ENCODE measurements around the gene HLA-DRB5.
"Not testable (repeated sequence)": the region's sequence is repeated elsewhere in the genome, so short reads cannot be mapped to it uniquely, and the experiment has no call there.

The HLA-DRB5 gene

DNA sequence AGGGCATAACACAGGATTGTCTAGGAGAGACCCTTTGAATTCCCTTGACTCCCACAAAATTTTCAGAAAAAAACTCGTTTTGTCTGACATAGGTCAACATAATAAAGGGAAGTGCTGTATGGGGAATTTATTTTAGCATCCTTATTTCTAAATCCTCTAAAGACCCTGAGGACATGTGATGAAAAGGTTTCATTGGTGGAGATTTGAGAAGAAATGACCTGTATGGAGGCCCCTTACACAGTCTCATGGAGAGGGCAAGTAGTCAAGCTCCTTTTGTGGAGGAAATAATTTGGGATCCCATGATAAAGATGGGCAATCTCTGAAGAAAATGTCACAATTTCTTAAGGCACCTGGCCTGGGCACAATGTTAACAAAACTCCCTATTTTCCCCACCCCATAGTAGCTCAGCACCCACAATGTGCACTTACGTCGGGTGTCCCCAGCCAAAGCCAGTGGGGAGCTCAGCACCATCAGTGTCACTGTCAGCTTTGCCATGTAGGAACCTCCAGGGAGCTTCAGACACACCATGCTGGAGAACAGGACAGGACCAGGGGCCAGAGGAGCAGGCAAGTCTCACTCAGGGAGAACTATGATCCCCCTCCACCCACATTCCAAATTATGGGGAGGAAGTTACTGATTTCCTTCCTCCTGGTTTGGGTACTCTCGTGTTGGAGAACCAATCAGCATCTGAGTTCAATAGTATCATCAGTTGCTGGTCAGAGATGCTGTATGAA, at the start of gene HLA-DRB5:
TSS of gene HLA-DRB5 (minus strand) at position 591 of the 734 bp plus-strand sequence. CDS start at position 528, 63 bp downstream.
- intact Hi-C loops (cut with DNase I), result no loop called here
- DNase-seq, result peak in 24 of 42 donors; percentile 0 to 42 (median 8)

DNA sequence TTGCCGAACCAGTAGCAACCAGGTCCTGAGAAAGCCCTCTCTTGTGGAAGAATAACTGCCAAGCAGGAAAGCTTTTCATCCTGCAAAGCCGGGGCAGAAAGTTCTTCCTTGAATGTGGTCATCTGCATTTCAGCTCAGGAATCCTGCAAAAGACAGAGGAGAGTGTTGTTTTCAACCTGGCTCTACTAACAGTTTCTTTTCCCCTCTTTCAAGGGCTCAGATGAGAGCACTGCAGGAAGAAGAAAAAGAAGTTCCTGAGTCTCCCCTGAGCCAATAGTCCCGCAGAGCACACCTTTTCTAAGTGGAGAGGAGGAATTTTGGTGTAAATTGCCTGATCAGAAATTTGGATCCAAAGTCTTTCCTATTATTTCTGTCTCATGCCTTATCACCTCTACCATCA, 48.9 kb upstream of the HLA-DRB5 start:
- no peak for DNase-seq
- intact Hi-C loops (cut with DNase I), result no loop called here

DNA sequence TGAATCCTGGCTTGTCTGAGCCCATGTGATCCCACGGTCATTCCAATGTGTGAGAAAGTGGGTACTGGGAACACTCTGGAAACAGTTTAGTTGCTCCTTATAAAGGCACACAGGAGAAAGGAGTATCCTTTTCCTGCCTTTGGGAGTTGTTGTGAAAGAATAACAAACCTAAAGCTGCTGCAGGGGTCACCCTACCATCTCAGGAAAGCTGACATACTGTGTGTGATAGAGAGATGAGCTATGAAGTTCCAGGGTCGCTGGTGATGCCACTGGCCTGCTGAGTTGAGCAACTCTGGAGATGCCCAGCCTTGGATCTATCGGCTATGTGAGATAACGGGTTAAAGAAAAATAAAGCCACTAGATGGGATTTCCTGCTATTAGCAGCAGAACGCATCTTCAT, 47.4 kb upstream of the HLA-DRB5 start:
- intact Hi-C loops (cut with DNase I), result not testable (repeated sequence)

GRCh38 chr6:32576250-32576649, 46.2 kb upstream of the HLA-DRB5 start:
- DNase-seq, result no peak
- intact Hi-C loops (cut with DNase I), result no loop called here

More for the DNA sequence above, 47.4 kb upstream of the HLA-DRB5 start:
- DNase-seq, result not testable (repeated sequence)

- intact Hi-C loops (cut with DNase I), result no loop called here
Observed at GRCh38 chr6:32570363-32570905, 40.3 kb upstream of the HLA-DRB5 start.

DNA sequence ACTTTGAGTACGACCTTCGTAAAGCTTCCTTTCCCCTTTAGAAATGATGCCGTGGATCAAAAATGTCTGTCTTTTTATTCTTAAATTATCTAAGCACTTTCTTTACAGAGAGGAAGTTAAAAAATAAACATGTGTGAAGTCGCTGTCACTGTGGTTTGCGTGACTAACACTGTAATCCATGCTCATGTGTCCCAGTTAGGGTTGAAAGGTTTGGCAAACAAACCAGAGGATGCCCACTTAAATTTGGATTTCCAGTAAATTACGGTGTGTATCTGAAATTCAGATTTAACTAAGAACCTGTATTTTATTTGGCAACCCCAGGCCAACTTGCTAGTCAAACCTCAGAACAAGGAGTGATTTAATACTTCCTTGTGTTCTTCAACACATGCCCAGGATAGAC, 38.5 kb upstream of the HLA-DRB5 start:
- intact Hi-C loops (cut with DNase I), result no loop called here
- no peak for DNase-seq

More at GRCh38 chr6:32570363-32570905, 40.3 kb upstream of the HLA-DRB5 start:
- DNase-seq, result no peak

- no peak for DNase-seq
- intact Hi-C loops (cut with DNase I), result no loop called here
Observed at GRCh38 chr6:32566957-32567356, 36.9 kb upstream of the HLA-DRB5 start.

GRCh38 chr6:32565511-32565910, 35.4 kb upstream of the HLA-DRB5 start:
- no peak for DNase-seq
- intact Hi-C loops (cut with DNase I), result no loop called here

- DNase-seq, result no peak
- intact Hi-C loops (cut with DNase I), result no loop called here
Observed at GRCh38 chr6:32562940-32563339, 32.9 kb upstream of the HLA-DRB5 start.

DNA sequence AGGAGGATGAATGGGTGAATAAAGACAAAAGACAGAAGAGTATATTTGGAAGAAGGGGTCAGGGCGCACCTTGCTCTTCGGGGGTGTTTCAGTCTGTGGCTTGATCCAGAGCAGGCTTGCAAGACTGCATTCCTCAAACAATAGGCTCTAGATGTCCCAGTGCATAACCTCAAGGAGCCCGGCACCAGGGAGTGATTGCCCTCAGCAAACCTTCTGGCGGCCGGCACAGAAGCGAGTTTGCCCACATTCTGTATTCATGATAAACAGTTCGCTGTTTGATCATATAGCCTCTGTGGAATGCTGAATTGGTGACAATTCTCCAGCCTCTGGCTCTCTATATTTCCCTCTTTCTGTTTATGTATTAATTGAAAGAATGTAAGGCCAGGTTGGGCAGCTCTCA, 29.7 kb upstream of the HLA-DRB5 start:
- DNase-seq, result no peak
- intact Hi-C loops (cut with DNase I), result no loop called here

- intact Hi-C loops (cut with DNase I), result no loop called here
- no peak for DNase-seq
Observed at GRCh38 chr6:32558426-32559057, 28.5 kb upstream of the HLA-DRB5 start.

GRCh38 chr6:32554116-32554965, 24.3 kb upstream of the HLA-DRB5 start:
- no peak for DNase-seq
- intact Hi-C loops (cut with DNase I), result no loop called here

- intact Hi-C loops (cut with DNase I), result no loop called here
- no peak for DNase-seq
Observed at GRCh38 chr6:32553037-32553742, 23.1 kb upstream of the HLA-DRB5 start.

GRCh38 chr6:32551410-32551809, 21.3 kb upstream of the HLA-DRB5 start:
- DNase-seq, result no peak
- intact Hi-C loops (cut with DNase I), result no loop called here

- intact Hi-C loops (cut with DNase I), result no loop called here
- DNase-seq, result no peak
Observed at GRCh38 chr6:32539839-32540238, 9.8 kb upstream of the HLA-DRB5 start.

DNA sequence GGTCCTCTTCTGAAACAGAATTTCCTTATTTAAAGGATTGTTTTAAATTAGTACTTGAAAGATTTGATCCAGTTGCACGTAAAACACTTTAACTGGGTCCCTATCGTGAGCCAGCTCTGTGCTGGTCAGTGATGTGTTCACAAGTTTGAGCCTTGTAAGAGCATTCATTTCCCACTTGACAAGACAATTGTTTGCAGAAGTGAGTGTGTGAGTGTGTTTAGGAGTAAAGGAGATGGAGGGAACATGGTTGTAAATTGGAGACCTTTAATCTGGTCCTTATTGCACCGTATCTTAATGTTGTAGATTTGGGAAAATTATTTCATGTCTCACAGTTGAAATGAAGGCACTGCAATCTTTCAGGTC, 325 bp upstream of the HLA-DRB5 start:
- intact Hi-C loops (cut with DNase I); DNase-seq: not testable (repeated sequence)

DNA sequence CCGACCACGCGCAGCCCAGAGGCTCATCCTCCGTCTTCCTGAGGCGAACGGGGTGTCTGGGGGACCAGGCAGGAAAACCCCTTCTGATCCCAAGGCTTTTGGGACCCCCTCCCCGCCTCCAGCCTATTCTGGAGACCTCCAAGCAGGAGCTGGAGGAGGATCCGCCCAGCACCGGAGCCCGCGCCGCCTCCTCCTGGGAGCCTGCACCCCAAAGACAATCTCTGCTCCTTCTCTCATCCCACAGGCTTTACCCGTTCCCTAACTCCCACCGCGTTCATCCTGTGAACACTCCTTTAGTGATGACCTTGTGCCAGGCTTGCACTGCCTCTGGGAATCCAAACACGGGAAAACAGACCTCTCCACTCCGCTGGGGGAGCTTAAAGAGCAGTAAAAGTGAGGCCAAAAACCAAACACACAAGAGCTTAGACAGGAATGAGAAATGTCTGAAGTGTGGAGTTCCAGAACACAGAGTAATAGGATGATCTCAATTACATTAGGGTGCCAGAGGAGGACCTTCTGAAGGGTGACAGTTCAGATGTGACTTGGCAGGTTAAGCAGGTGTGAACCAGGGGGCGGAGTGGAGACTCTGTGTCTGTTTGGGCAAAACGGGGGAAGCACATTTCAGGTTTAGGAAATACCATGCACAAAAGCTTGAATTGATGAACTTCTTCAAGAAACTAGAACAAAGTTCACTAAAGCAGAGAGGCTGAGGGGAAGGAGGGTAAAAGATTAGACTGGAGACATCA, 7.6 kb downstream of the HLA-DRB5 start:
- DNase-seq, result no peak
- intact Hi-C loops (cut with DNase I), result no loop called here

- intact Hi-C loops (cut with DNase I), result no loop called here
- DNase-seq, result no peak
Observed at GRCh38 chr6:32519910-32520258, 10.2 kb downstream of the HLA-DRB5 start.

Data from head of caudate nucleus (tissue), 42 donors.